NT2/D1 (cell line): ENCODE results near the gene TAF5L.
"Not testable (repeated sequence)": the region's sequence is repeated elsewhere in the genome, so short reads cannot be mapped to it uniquely, and the experiment has no call there.

Experiments used
- DNase-seq: peaks from one replicate; pipeline ENCODE4 v3.0.0-alpha.2; 2011; ENCODE audit warnings: low read depth, low spot score
- H3K27me3 ChIP-seq: 2 replicates; pipeline ENCODE4 v1.6.0; 2011; ENCODE audit warnings: mild to moderate bottlenecking; ENCODE audit not compliant: insufficient read length, insufficient read depth
- H3K36me3 ChIP-seq: 2 replicates; pipeline ENCODE4 v1.6.1; 2011; ENCODE audit warnings: mild to moderate bottlenecking, low read length, mixed read lengths; ENCODE audit not compliant: insufficient read depth, insufficient read length
- H3K4me1 ChIP-seq: 2 replicates; pipeline ENCODE4 v1.5.1; 2011; ENCODE audit not compliant: insufficient read depth, insufficient read length
- H3K4me3 ChIP-seq: 2 replicates; pipeline ENCODE4 v1.5.1; 2011; ENCODE audit warnings: low read depth; ENCODE audit not compliant: insufficient read length
- H3K9ac ChIP-seq: 2 replicates; pipeline ENCODE4 v1.6.0; 2011; ENCODE audit warnings: low read depth; ENCODE audit not compliant: insufficient read length
- H3K9me3 ChIP-seq: 2 replicates; pipeline ENCODE4 v1.5.1; 2011; ENCODE audit warnings: mild to moderate bottlenecking, low read length; ENCODE audit not compliant: insufficient read depth
- SUZ12 ChIP-seq: IDR thresholded peaks from 2 replicates; pipeline ENCODE4 v1.6.1; 2011; ENCODE audit not compliant: insufficient read length, insufficient read depth; ENCODE audit errors: extremely low read depth
- YY1 ChIP-seq: IDR thresholded peaks from 2 replicates; pipeline ENCODE4 v1.6.1; 2011; ENCODE audit not compliant: insufficient read length, insufficient read depth
- ZNF274 ChIP-seq: IDR thresholded peaks from 2 replicates; pipeline ENCODE4 v1.6.1; 2011; ENCODE audit warnings: mild to moderate bottlenecking, low read depth, low read length

TAF5L gene

GRCh38 chr1:229567109-229567868 lies 58.6 kb downstream of the TAF5L start:
- no peaks in the 10 kb centered on the region for H3K36me3 ChIP-seq
- DNase-seq: no peak
- TF ChIP-seq SUZ12 (no peak), ZNF274 (no peak), YY1 (no peak)

GRCh38 chr1:229563701-229564100 lies 62.2 kb downstream of the TAF5L start:
- Histone ChIP-seq H3K36me3 (no peaks in the 10 kb centered on the region), H3K9ac (no peak overlapping the region), H3K4me1 (no peaks in the 10 kb centered on the region), H3K4me3 (no peak overlapping the region), H3K27me3 (no peaks in the 10 kb centered on the region), H3K9me3 (no peaks in the 10 kb centered on the region)
- TF ChIP-seq SUZ12 (no peak), ZNF274 (no peak), YY1 (no peak)
- DNase-seq: no peak

More at GRCh38 chr1:229567109-229567868, 58.6 kb downstream of the TAF5L start:
- Histone ChIP-seq H3K4me1 (no peaks in the 10 kb centered on the region), H3K9ac (no peak overlapping the region), H3K4me3 (no peak overlapping the region), H3K27me3 (no peaks in the 10 kb centered on the region), H3K9me3 (no peaks in the 10 kb centered on the region)

GRCh38 chr1:229563241-229563640 lies 62.7 kb downstream of the TAF5L start:
- H3K27me3 ChIP-seq: no peaks in the 10 kb centered on the region
- TF ChIP-seq ZNF274 (no peak), YY1 (no peak), SUZ12 (no peak)
- H3K4me1 ChIP-seq: no peaks in the 10 kb centered on the region
- H3K9ac ChIP-seq: no peak overlapping the region
- no peak for DNase-seq
- no peaks in the 10 kb centered on the region for H3K9me3 ChIP-seq
- H3K36me3 ChIP-seq: no peaks in the 10 kb centered on the region
- no peak overlapping the region for H3K4me3 ChIP-seq

GRCh38 chr1:229562686-229563085 lies 63.2 kb downstream of the TAF5L start:
- H3K4me3 ChIP-seq: no peak overlapping the region
- no peaks in the 10 kb centered on the region for H3K36me3 ChIP-seq
- no peaks in the 10 kb centered on the region for H3K4me1 ChIP-seq
- DNase-seq: no peak
- no peaks in the 10 kb centered on the region for H3K27me3 ChIP-seq
- TF ChIP-seq ZNF274 (no peak), YY1 (no peak), SUZ12 (no peak)
- H3K9ac ChIP-seq: no peak overlapping the region
- no peaks in the 10 kb centered on the region for H3K9me3 ChIP-seq

- Histone ChIP-seq H3K9ac (no peak overlapping the region), H3K4me1 (peaks cover 2% of the 10 kb centered on the region), H3K36me3 (peaks cover 5% of the 10 kb centered on the region), H3K4me3 (no peak overlapping the region), H3K9me3 (no peaks in the 10 kb centered on the region), H3K27me3 (no peaks in the 10 kb centered on the region)
- DNase-seq: no peak
- TF ChIP-seq ZNF274: no peak
- no peak for TF ChIP-seq SUZ12
- TF ChIP-seq YY1: no peak
Observed at GRCh38 chr1:229561141-229561540, 64.8 kb downstream of the TAF5L start.

- not testable (repeated sequence) for H3K36me3 ChIP-seq, H3K27me3 ChIP-seq, H3K9ac ChIP-seq, H3K9me3 ChIP-seq, H3K4me1 ChIP-seq, H3K4me3 ChIP-seq, DNase-seq
Observed at GRCh38 chr1:229560124-229560523, 65.8 kb downstream of the TAF5L start.

- H3K27me3 ChIP-seq, H3K4me1 ChIP-seq, H3K9me3 ChIP-seq, H3K36me3 ChIP-seq, DNase-seq: not testable (repeated sequence)
- Histone ChIP-seq H3K9ac (peak overlapping the region; percentile 72), H3K4me3 (peak overlapping the region; percentile 74)
Observed at GRCh38 chr1:229559336-229559801, 66.6 kb downstream of the TAF5L start.
